OCI-LY1 (cell line): ENCODE data around the gene ARL6IP5.

ENCODE experiments used
- H2AFZ ChIP-seq: fragments of 200-600 bp; sonication (generic), shearing (Covaris generic); 2 replicates; pipeline ENCODE4 v1.6.0; 2014; ENCODE audit warnings: antibody characterized with exemption, mild to moderate bottlenecking, low read length
- H3F3A ChIP-seq: fragments of 200-600 bp; sonication (generic), shearing (Covaris generic); 2 replicates; pipeline ENCODE4 v1.6.0; 2014; ENCODE audit warnings: mild to moderate bottlenecking, antibody characterized with exemption, low read length, moderate library complexity; ENCODE audit not compliant: insufficient read depth
- H3K27ac ChIP-seq: fragments of 200-600 bp; sonication (generic); 2 replicates; pipeline ENCODE4 v1.5.1; 2014; ENCODE audit warnings: low read length, mixed run types, mild to moderate bottlenecking, low read depth; ENCODE audit not compliant: poor library complexity, severe bottlenecking
- H3K27me3 ChIP-seq: fragments of 200-600 bp; sonication (generic); 2 replicates; pipeline ENCODE4 v1.6.0; 2014; ENCODE audit warnings: antibody characterized with exemption, mild to moderate bottlenecking, low read length, moderate library complexity; ENCODE audit not compliant: insufficient read depth
- H3K36me3 ChIP-seq: fragments of 200-600 bp; sonication (generic); 2 replicates; pipeline ENCODE4 v1.6.1; 2014; ENCODE audit warnings: mild to moderate bottlenecking, antibody characterized with exemption, low read length, moderate library complexity, mixed read lengths; ENCODE audit not compliant: insufficient read depth
- H3K4me1 ChIP-seq: fragments of 200-600 bp; sonication (generic); 2 replicates; pipeline ENCODE4 v1.5.1; 2014; ENCODE audit warnings: mild to moderate bottlenecking, low read length, moderate library complexity; ENCODE audit not compliant: insufficient read depth, severe bottlenecking
- H3K4me2 ChIP-seq: fragments of 200-600 bp; sonication (generic), shearing (Covaris generic); 2 replicates; pipeline ENCODE4 v1.6.1; 2014; ENCODE audit warnings: low read length
- H3K4me3 ChIP-seq: fragments of 200-600 bp; sonication (generic); 2 replicates; pipeline ENCODE4 v1.5.1; 2014; ENCODE audit warnings: low read length, low read depth, mild to moderate bottlenecking, mixed read lengths; ENCODE audit not compliant: poor library complexity, severe bottlenecking
- H3K79me2 ChIP-seq: fragments of 200-600 bp; shearing (Covaris generic); 2 replicates; pipeline ENCODE4 v1.6.1; 2016; ENCODE audit warnings: mixed run types, low read length, mixed read lengths; ENCODE audit not compliant: insufficient read depth
- H3K9ac ChIP-seq: fragments of 200-600 bp; sonication (generic), shearing (Covaris generic); 2 replicates; pipeline ENCODE4 v1.6.1; 2014; ENCODE audit warnings: mild to moderate bottlenecking, low read length, mixed read lengths
- H3K9me2 ChIP-seq: fragments of 200-600 bp; sonication (generic), shearing (Covaris generic); 2 replicates; pipeline ENCODE4 v1.6.1; 2014; ENCODE audit warnings: low read depth, mild to moderate bottlenecking, low read length, mixed read lengths
- H3K9me3 ChIP-seq: fragments of 200-600 bp; shearing (Covaris generic); 2 replicates; pipeline ENCODE4 v1.6.1; 2014; ENCODE audit warnings: low read length, mixed read lengths
- H4K20me1 ChIP-seq: fragments of 200-600 bp; sonication (generic), shearing (Covaris generic); 2 replicates; pipeline ENCODE4 v1.6.0; 2016; ENCODE audit warnings: mild to moderate bottlenecking, low read length; ENCODE audit not compliant: insufficient read depth
- EZH2 ChIP-seq: fragments of 200-600 bp; sonication (generic), shearing (Covaris generic); IDR thresholded peaks from 2 replicates; pipeline ENCODE4 v1.8.0; 2017; ENCODE audit warnings: borderline replicate concordance, mixed run types, mild to moderate bottlenecking, antibody characterized with exemption, low read length, moderate library complexity, mixed read lengths
- TF ChIP-seq, protein P1 (sequence below): fragments of 200-600 bp; sonication (generic), shearing (Covaris generic); IDR thresholded peaks from 2 replicates; pipeline ENCODE4 v1.5.1; 2017; ENCODE audit warnings: mild to moderate bottlenecking, antibody characterized with exemption, low read length, moderate library complexity, mixed read lengths

ARL6IP5 gene

DNA sequence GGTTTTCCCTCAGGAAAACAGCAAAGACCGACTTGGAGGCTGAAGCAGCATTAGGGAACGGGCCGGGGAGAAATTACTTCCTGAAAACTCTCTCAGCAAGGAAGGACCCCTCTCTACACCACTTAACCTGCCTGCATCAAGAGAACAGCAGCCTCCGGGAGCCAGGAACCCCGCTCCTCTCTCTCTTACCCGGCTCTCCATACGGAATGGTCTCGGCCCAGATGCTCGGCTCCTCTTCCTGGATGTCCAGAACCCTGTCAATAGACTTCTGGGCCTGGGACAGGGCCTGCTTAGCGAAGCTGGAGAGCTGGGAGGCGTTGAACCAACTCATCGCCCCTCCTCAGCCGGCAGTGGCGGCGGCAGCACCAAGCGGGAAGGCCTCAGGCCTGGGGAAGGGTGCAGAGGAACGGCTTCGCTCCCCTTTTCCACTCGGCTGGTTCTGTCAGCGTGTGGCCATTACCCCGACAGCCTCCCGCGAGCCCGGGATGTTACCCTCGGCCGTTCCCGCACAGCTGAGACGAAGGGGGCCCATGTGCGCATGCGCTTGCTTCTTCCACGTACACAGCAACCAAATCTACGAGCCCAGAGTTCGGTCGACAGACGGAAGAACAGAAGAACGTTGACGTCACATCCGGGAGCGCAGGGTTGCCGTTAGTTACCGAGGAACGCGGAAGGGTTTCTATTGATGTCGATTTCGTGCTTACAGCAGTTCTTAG is 32.8 kb upstream of the ARL6IP5 start, which contains the start of gene TMF1:
Gene TMF1 (minus strand): TSS at position 578 of the 716 bp plus-strand sequence. CDS start 247 bp downstream, at position 331.
- peaks cover 26% of the 10 kb centered on the region for H3K79me2 ChIP-seq
- H3K4me1 ChIP-seq: peaks cover 20% of the 10 kb centered on the region
- no peaks in the 10 kb centered on the region for H3K27me3 ChIP-seq
- H3K36me3 ChIP-seq: peaks cover 58% of the 10 kb centered on the region
- H3K4me2 ChIP-seq: peak within 1 kb of the TSS; percentile 88
- no peaks in the 10 kb centered on the region for H3F3A ChIP-seq
- no peaks in the 10 kb centered on the region for H3K9me3 ChIP-seq
- H2AFZ ChIP-seq: no peak within 1 kb of the TSS
- peak within 1 kb of the TSS; percentile 88 for H3K4me3 ChIP-seq
- H4K20me1 ChIP-seq: 0 out of 2 replicates have a peak, but pooled peaks cover 3% of the 10 kb centered on the region
- H3K9ac ChIP-seq: peak within 1 kb of the TSS; percentile 81
- peak within 1 kb of the TSS; percentile 45 for H3K27ac ChIP-seq
- no peaks in the 10 kb centered on the region for H3K9me2 ChIP-seq
- TF ChIP-seq, protein P1, sequence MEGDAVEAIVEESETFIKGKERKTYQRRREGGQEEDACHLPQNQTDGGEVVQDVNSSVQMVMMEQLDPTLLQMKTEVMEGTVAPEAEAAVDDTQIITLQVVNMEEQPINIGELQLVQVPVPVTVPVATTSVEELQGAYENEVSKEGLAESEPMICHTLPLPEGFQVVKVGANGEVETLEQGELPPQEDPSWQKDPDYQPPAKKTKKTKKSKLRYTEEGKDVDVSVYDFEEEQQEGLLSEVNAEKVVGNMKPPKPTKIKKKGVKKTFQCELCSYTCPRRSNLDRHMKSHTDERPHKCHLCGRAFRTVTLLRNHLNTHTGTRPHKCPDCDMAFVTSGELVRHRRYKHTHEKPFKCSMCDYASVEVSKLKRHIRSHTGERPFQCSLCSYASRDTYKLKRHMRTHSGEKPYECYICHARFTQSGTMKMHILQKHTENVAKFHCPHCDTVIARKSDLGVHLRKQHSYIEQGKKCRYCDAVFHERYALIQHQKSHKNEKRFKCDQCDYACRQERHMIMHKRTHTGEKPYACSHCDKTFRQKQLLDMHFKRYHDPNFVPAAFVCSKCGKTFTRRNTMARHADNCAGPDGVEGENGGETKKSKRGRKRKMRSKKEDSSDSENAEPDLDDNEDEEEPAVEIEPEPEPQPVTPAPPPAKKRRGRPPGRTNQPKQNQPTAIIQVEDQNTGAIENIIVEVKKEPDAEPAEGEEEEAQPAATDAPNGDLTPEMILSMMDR: no peak
- no peak for TF ChIP-seq EZH2

DNA sequence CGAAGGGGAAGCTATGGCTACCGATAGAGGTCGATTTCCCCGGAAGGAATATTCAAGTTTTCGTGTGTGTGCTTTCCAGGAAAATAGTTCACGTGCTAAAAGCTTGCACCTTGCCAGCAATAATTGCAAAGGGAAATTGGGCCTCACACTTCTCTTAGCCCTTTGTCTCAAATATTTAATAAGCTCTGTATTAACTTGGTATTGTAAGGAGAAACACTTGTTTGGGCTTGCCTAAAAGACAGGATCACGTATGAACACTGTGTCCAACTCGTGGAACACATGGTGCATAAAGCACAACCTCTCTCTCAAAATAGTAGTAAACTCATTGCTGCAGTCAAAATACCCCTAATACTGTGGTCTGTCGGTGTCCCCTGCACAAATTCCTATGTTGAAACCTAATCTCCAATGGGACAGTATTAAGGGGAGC is 32.3 kb upstream of the ARL6IP5 start:
- H3K27me3 ChIP-seq: no peaks in the 10 kb centered on the region
- peak overlapping the region; percentile 88 for H3K4me2 ChIP-seq
- no peak overlapping the region for H2AFZ ChIP-seq
- H3K27ac ChIP-seq: peak overlapping the region; percentile 18
- no peaks in the 10 kb centered on the region for H3K9me2 ChIP-seq
- no peaks in the 10 kb centered on the region for H3K9me3 ChIP-seq
- peak overlapping the region; percentile 26; the same call in 1 of the 2 replicates for H3K9ac ChIP-seq
- peaks cover 26% of the 10 kb centered on the region for H3K79me2 ChIP-seq
- H4K20me1 ChIP-seq: no peaks in the 10 kb centered on the region
- peaks cover 58% of the 10 kb centered on the region for H3K36me3 ChIP-seq
- H3K4me1 ChIP-seq: peaks cover 20% of the 10 kb centered on the region
- peak overlapping the region; percentile 88 for H3K4me3 ChIP-seq
- H3F3A ChIP-seq: no peaks in the 10 kb centered on the region
- TF ChIP-seq EZH2: no peak
- TF ChIP-seq, protein P1: no peak

DNA sequence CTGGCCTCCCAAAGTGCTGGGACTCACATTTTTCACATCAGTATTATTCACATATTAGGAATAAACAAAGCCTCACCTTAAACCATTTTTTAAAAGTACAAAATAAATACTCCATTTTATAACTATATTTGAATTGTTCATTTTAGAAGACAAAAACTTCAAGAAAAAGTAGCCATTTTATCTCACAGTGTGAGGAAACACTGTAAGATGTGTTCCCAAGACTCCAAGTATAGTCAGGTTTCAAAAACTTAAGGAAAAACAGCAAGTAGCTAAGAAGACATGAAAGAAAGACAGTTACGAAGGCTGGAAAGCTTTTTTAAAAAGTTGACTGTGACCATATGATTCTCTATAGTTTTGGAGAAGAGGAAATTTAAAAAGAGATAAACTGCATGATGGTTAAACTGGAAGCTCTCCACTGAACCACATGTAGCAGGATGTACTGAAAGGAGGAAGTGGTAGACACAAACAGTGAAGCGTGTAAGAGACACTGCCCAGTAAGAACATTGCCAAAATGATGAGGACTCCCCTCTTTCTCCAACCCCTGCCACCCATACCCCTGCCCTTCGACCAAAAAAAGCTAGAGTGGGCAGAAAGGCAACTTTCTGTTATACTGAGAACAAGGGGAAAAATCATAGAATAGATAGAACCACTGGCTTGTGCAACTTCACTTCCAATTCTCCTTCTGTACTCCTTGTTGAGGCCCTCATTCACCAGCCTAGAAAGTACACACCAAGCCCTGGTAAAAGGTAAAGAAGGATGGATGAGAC is 26.4 kb upstream of the ARL6IP5 start:
- Histone ChIP-seq H3K9me2 (no peaks in the 10 kb centered on the region; the same call in 1 of the 2 replicates), H3F3A (no peaks in the 10 kb centered on the region), H3K4me3 (no peak overlapping the region), H4K20me1 (no peaks in the 10 kb centered on the region), H3K4me1 (peaks cover 16% of the 10 kb centered on the region), H3K27me3 (no peaks in the 10 kb centered on the region), H3K9me3 (no peaks in the 10 kb centered on the region), H3K79me2 (no peaks in the 10 kb centered on the region), H2AFZ (no peak overlapping the region), H3K36me3 (peaks cover 96% of the 10 kb centered on the region), H3K4me2 (peak overlapping the region; percentile 20; the same call in 1 of the 2 replicates), H3K9ac (no peak overlapping the region; the same call in 1 of the 2 replicates), H3K27ac (peak overlapping the region; percentile 74)
- no peak for TF ChIP-seq EZH2
- TF ChIP-seq, protein P1: no peak
